Liver (tissue), 9 donors: Measurements from ENCODE around the gene PGAM5. TPM values are rescaled to one million over a fixed set of nuclear protein-coding genes. Genes with fewer than 3 reads are reported as not detected.
A peak's percentile ranks its signal among the peaks of the same experiment; 100 is the strongest.

Source experiments
- DNase-seq: peaks from one replicate; pipeline ENCODE4 v3.0.0-alpha.2; 2017; ENCODE audit warnings: low spot score
- H3K27ac ChIP-seq, 2 donors: one replicate each; pipeline ENCODE4 v1.7.0; 2013; ENCODE audit warnings: inconsistent platforms in 2 of 2, low read length in 2 of 2, control low read depth in 1 of 2, low read depth in 1 of 2, mild to moderate bottlenecking in 1 of 2
- H3K27me3 ChIP-seq, 4 donors: one replicate each; pipeline versions ENCODE4 v1.6.1 to v1.7.0; 2013; ENCODE audit warnings: low read length in 3 of 4, inconsistent platforms in 1 of 4, mild to moderate bottlenecking in 1 of 4, moderate library complexity in 1 of 4; ENCODE audit not compliant: control insufficient read depth in 4 of 4, insufficient read depth in 4 of 4
- H3K36me3 ChIP-seq, 4 donors: one replicate each; pipeline versions ENCODE4 v1.6.1 to v1.7.0; 2013; ENCODE audit warnings: low read length in 3 of 4, mild to moderate bottlenecking in 3 of 4, low read depth in 1 of 4, moderate library complexity in 1 of 4; ENCODE audit not compliant: control insufficient read depth in 4 of 4, insufficient read depth in 3 of 4
- H3K4me1 ChIP-seq, 4 donors: one replicate each; pipeline versions ENCODE4 v1.6.1 to v1.7.0; 2013; ENCODE audit warnings: low read length in 3 of 4, mild to moderate bottlenecking in 3 of 4, moderate library complexity in 1 of 4; ENCODE audit not compliant: control insufficient read depth in 4 of 4, insufficient read depth in 4 of 4
- H3K4me3 ChIP-seq, 3 donors: one replicate each; pipeline versions ENCODE4 v1.6.1 to v1.7.0; 2013; ENCODE audit warnings: low read length in 3 of 3, control low read depth in 1 of 3, low read depth in 1 of 3, mild to moderate bottlenecking in 1 of 3
- H3K9ac ChIP-seq, 2 donors: one replicate each; pipeline ENCODE4 v1.7.0; 2013; ENCODE audit warnings: low read length in 2 of 2, mild to moderate bottlenecking in 2 of 2, moderate library complexity in 2 of 2, control low read depth in 1 of 2, low read depth in 1 of 2
- H3K9me3 ChIP-seq, 4 donors: one replicate each; pipeline versions ENCODE4 v1.6.1 to v1.7.0; 2013; ENCODE audit warnings: low read length in 3 of 4; ENCODE audit not compliant: control insufficient read depth in 4 of 4
- EGR1 ChIP-seq, 2 donors: IDR thresholded peaks; 2 replicates each; pipeline ENCODE4 v1.6.1; 2016 to 2018; ENCODE audit warnings: antibody characterized with exemption in 2 of 2, low read depth in 2 of 2
- FOXA1 ChIP-seq: IDR thresholded peaks from 2 replicates; pipeline ENCODE4 v1.6.1; 2016; ENCODE audit warnings: antibody characterized with exemption
- FOXA2 ChIP-seq: IDR thresholded peaks from 2 replicates; pipeline ENCODE4 v1.6.1; 2016; ENCODE audit warnings: antibody characterized with exemption
- GABPA ChIP-seq, 2 donors: IDR thresholded peaks in 1 of 2; conservative IDR thresholded peaks in 1 of 2; 2 replicates each; pipeline ENCODE4 v1.6.1; 2016; ENCODE audit warnings: antibody characterized with exemption in 2 of 2, mild to moderate bottlenecking in 1 of 2, moderate library complexity in 1 of 2
- HNF4A ChIP-seq, 2 donors: conservative IDR thresholded peaks; 2 replicates each; pipeline ENCODE4 v1.6.1; 2016; ENCODE audit warnings: antibody characterized with exemption in 2 of 2, mild to moderate bottlenecking in 2 of 2
- HNF4G ChIP-seq: IDR thresholded peaks from 2 replicates; pipeline ENCODE4 v1.6.1; 2016; ENCODE audit warnings: antibody characterized with exemption
- JUND ChIP-seq, 2 donors: IDR thresholded peaks; 2 replicates each; pipeline ENCODE4 v1.6.1; 2016; ENCODE audit warnings: antibody characterized with exemption in 2 of 2
- NR2F2 ChIP-seq: IDR thresholded peaks from 2 replicates; pipeline ENCODE4 v1.6.1; 2016; ENCODE audit warnings: antibody characterized with exemption
- RAD21 ChIP-seq, 2 donors: IDR thresholded peaks; 2 replicates each; pipeline ENCODE4 v1.6.1; 2016; ENCODE audit warnings: antibody characterized with exemption in 2 of 2, mild to moderate bottlenecking in 2 of 2
- RXRA ChIP-seq, 2 donors: IDR thresholded peaks; 2 replicates each; pipeline ENCODE4 v1.6.1; 2017 to 2018; ENCODE audit warnings: antibody characterized with exemption in 2 of 2, mild to moderate bottlenecking in 1 of 2
- SP1 ChIP-seq: IDR thresholded peaks from 2 replicates; pipeline ENCODE4 v1.6.1; 2018; ENCODE audit warnings: antibody characterized with exemption, mild to moderate bottlenecking
- TAF1 ChIP-seq: conservative IDR thresholded peaks from 2 replicates; pipeline ENCODE4 v1.6.1; 2016; ENCODE audit warnings: antibody characterized with exemption, mild to moderate bottlenecking
- YY1 ChIP-seq: IDR thresholded peaks from 2 replicates; pipeline ENCODE4 v1.6.1; 2016; ENCODE audit warnings: antibody characterized with exemption, mild to moderate bottlenecking
- WGBS: extraction: QIAGEN DNeasy Blood & Tissue Kit; methylation state at CpG from one replicate; pipeline ENCODE4 v1.1.7; 2013; 5-methylcytosine and 5-hydroxymethylcytosine counted together
- polyA plus RNA-seq, 2 donors: library from polyadenylated mRNA; stranded (reverse) in 1 of 2; unstranded in 1 of 2; fragments of 200-250 nt in 1 of 2; fragments of >200 nt in 1 of 2; fragmentation: Nextera tagmentation in 1 of 2; extraction: Ambion mirVana in 1 of 2; gene quantifications; one replicate each; pipeline versions ENCODE4 v1.2.1 to v1.2.3, GENCODE V29; 2013 to 2015
- total RNA-seq, 2 donors: library from RNA; depleted of rRNA; stranded (reverse); fragments of >200 nt; gene quantifications; one replicate each; pipeline ENCODE4 v1.2.3, GENCODE V29; 2014
- TF ChIP-seq, protein P1 (sequence below): IDR thresholded peaks from 2 replicates; pipeline ENCODE4 v1.6.1; 2016; ENCODE audit warnings: antibody characterized with exemption
- TF ChIP-seq, protein P2 (sequence below): fragments of 150-350 bp; IDR thresholded peaks from 2 replicates; pipeline ENCODE4 v1.5.1; 2017; ENCODE audit warnings: improper control_type of control experiment, low read depth, low read length; ENCODE audit not compliant: missing input control
- TF ChIP-seq, protein P3 (sequence below): IDR thresholded peaks from 2 replicates; pipeline ENCODE4 v1.6.1; 2016; ENCODE audit warnings: antibody characterized with exemption, mild to moderate bottlenecking
- TF ChIP-seq, protein P4 (sequence below): IDR thresholded peaks from 2 replicates; pipeline ENCODE4 v1.6.1; 2016; ENCODE audit warnings: antibody characterized with exemption
- TF ChIP-seq, protein P5 (sequence below): IDR thresholded peaks from 2 replicates; pipeline ENCODE4 v1.6.1; 2016; ENCODE audit warnings: antibody characterized with exemption
- donor health status: healthy.
- donor health status: healthy.
- donor health status: healthy.
- donor health status: healthy.
- donor health status: healthy.

PGAM5 gene
- total and polyA plus RNA-seq, 4 donors, result 6.3 to 34.0 (median 22.2) TPM

DNA sequence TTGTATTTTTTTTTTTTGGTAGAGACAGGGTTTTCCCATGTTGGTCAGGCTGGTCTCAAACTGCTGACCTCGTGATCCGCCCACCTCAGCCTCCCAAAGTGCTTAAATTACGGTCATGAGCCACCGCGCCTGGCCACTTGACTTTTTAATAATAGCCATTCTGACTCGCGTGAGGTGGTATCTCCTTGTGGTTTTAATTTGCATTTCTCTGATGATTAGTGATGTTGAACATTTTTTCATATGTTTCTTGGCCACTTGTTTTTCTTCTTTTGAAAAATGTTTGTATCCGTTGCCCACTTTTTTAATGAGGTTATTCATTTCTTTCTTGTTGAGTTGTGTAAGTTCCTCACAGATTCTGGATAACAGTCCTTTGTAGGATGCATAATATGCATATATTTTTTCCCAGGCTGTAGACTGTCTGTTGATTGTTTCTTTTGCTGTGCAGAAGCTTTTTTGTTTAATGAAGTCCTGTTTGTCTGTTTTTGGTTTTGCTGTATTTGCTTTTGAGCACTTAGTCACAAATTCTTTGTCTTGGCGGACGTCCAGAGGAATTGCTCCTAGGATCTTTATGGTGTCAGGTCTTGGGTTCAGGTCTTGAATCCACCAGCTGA, 10.3 kb upstream of the PGAM5 start:
- no peak for DNase-seq
- Histone ChIP-seq H3K9me3 (no peaks in the 10 kb centered on the region), H3K27ac (peak overlapping the region in 1 of 2 donors; percentile 6), H3K4me1 (peaks cover 0 to 29% (median 14%) of the 10 kb centered on the region in 4 donors), H3K27me3 (no peaks in the 10 kb centered on the region), H3K9ac (no peak overlapping the region), H3K4me3 (no peak overlapping the region), H3K36me3 (peaks cover 16 to 39% (median 30%) of the 10 kb centered on the region in 4 donors)
- TF ChIP-seq HNF4G, result no peak
- TF ChIP-seq HNF4A (conservative IDR thresholded peaks at IDR 0.05), result peak in 1 of 2 donors; percentile 18
- 86% methylated on average over 10 of the region's 10 CpGs for WGBS

DNA sequence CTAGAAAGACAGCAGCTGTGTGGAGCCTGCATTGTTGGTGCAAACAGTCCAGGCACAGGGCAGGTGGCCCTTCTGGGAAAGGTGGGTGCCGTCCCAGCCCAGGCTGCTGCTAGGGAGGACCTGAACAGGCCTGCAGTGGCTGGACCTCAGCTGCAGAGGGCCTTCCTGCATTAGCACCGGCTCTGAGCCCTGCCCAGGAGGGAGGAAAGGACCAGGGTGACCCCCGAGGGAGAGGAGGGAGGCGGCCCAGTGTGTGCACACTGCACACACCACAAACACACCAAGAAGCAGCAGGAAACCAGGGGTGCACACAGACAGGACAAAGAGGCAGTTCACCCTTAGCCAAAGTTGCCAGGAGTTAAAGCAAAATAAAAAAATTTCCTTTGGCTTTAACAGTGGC, 8.0 kb upstream of the PGAM5 start:
- 87% methylated on average over 4 of the region's 4 CpGs for WGBS
- H3K27me3 ChIP-seq, result no peaks in the 10 kb centered on the region
- no peak overlapping the region for H3K4me3 ChIP-seq
- TF ChIP-seq GABPA (IDR thresholded peaks at IDR 0.05 in 1 of 2, conservative IDR thresholded peaks at IDR 0.05 in 1 of 2) (no peak), RAD21 (IDR thresholded peaks at IDR 0.05) (no peak), FOXA2 (no peak), HNF4G (no peak), FOXA1 (no peak), NR2F2 (no peak), EGR1 (IDR thresholded peaks at IDR 0.05; ENCODE audit: low read depth in 2 of 2) (no peak), YY1 (no peak), SP1 (no peak), RXRA (IDR thresholded peaks at IDR 0.05) (no peak), JUND (IDR thresholded peaks at IDR 0.05) (no peak), HNF4A (conservative IDR thresholded peaks at IDR 0.05) (no peak), TAF1 (no peak)
- TF ChIP-seq, protein P1, sequence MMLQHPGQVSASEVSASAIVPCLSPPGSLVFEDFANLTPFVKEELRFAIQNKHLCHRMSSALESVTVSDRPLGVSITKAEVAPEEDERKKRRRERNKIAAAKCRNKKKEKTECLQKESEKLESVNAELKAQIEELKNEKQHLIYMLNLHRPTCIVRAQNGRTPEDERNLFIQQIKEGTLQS, result no peak
- TF ChIP-seq, protein P2, sequence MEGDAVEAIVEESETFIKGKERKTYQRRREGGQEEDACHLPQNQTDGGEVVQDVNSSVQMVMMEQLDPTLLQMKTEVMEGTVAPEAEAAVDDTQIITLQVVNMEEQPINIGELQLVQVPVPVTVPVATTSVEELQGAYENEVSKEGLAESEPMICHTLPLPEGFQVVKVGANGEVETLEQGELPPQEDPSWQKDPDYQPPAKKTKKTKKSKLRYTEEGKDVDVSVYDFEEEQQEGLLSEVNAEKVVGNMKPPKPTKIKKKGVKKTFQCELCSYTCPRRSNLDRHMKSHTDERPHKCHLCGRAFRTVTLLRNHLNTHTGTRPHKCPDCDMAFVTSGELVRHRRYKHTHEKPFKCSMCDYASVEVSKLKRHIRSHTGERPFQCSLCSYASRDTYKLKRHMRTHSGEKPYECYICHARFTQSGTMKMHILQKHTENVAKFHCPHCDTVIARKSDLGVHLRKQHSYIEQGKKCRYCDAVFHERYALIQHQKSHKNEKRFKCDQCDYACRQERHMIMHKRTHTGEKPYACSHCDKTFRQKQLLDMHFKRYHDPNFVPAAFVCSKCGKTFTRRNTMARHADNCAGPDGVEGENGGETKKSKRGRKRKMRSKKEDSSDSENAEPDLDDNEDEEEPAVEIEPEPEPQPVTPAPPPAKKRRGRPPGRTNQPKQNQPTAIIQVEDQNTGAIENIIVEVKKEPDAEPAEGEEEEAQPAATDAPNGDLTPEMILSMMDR, result no peak
- TF ChIP-seq, protein P3, sequence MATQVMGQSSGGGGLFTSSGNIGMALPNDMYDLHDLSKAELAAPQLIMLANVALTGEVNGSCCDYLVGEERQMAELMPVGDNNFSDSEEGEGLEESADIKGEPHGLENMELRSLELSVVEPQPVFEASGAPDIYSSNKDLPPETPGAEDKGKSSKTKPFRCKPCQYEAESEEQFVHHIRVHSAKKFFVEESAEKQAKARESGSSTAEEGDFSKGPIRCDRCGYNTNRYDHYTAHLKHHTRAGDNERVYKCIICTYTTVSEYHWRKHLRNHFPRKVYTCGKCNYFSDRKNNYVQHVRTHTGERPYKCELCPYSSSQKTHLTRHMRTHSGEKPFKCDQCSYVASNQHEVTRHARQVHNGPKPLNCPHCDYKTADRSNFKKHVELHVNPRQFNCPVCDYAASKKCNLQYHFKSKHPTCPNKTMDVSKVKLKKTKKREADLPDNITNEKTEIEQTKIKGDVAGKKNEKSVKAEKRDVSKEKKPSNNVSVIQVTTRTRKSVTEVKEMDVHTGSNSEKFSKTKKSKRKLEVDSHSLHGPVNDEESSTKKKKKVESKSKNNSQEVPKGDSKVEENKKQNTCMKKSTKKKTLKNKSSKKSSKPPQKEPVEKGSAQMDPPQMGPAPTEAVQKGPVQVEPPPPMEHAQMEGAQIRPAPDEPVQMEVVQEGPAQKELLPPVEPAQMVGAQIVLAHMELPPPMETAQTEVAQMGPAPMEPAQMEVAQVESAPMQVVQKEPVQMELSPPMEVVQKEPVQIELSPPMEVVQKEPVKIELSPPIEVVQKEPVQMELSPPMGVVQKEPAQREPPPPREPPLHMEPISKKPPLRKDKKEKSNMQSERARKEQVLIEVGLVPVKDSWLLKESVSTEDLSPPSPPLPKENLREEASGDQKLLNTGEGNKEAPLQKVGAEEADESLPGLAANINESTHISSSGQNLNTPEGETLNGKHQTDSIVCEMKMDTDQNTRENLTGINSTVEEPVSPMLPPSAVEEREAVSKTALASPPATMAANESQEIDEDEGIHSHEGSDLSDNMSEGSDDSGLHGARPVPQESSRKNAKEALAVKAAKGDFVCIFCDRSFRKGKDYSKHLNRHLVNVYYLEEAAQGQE, result no peak
- TF ChIP-seq, protein P4, sequence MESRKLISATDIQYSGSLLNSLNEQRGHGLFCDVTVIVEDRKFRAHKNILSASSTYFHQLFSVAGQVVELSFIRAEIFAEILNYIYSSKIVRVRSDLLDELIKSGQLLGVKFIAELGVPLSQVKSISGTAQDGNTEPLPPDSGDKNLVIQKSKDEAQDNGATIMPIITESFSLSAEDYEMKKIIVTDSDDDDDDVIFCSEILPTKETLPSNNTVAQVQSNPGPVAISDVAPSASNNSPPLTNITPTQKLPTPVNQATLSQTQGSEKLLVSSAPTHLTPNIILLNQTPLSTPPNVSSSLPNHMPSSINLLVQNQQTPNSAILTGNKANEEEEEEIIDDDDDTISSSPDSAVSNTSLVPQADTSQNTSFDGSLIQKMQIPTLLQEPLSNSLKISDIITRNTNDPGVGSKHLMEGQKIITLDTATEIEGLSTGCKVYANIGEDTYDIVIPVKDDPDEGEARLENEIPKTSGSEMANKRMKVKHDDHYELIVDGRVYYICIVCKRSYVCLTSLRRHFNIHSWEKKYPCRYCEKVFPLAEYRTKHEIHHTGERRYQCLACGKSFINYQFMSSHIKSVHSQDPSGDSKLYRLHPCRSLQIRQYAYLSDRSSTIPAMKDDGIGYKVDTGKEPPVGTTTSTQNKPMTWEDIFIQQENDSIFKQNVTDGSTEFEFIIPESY, result no peak
- TF ChIP-seq, protein P5, sequence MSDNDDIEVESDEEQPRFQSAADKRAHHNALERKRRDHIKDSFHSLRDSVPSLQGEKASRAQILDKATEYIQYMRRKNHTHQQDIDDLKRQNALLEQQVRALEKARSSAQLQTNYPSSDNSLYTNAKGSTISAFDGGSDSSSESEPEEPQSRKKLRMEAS, result no peak
- H3K27ac ChIP-seq, result no peak overlapping the region
- H3K9ac ChIP-seq, result no peak overlapping the region
- H3K9me3 ChIP-seq, result no peaks in the 10 kb centered on the region
- H3K36me3 ChIP-seq, result peaks cover 13 to 32% (median 24%) of the 10 kb centered on the region in 4 donors
- peaks cover 0 to 22% (median 10%) of the 10 kb centered on the region in 4 donors for H3K4me1 ChIP-seq
- DNase-seq, result no peak
